ENCODE data around the gene HHAT.
"Not testable (repeated sequence)": the region's sequence is repeated elsewhere in the genome, so short reads cannot be mapped to it uniquely, and the experiment has no call there.

The HHAT gene

GRCh38 chr1:210313921-210314320 is 14.8 kb upstream of the HHAT start:
- no peak for DNase-seq (ENCODE audit: low spot score)

GRCh38 chr1:210315529-210315928 is 13.2 kb upstream of the HHAT start:
- no peak for DNase-seq (ENCODE audit: low spot score)

- DNase-seq (ENCODE audit: low spot score) = no peak
Measured at GRCh38 chr1:210321131-210321530, 7.6 kb upstream of the HHAT start.

DNA sequence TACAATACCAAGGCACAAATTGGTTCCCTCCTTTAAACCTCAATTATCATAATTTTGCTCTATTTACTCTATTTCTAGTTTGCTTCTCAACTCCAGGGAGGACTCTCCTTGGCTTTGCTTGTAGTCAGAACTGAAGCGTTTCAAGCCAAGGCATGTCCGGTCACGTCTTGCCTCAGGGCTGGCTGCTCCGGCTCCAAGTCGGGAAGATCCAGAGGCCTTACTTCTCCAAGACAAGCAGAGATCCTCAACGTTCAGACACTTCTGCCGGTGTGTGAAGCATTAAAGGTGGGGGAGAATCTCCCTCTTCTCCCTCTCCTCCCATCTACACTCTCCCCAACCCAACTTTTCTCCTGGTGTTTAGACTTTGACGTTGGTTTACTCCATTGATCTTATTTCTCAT is 7.2 kb upstream of the HHAT start:
- DNase-seq (ENCODE audit: low spot score) = no peak

DNA sequence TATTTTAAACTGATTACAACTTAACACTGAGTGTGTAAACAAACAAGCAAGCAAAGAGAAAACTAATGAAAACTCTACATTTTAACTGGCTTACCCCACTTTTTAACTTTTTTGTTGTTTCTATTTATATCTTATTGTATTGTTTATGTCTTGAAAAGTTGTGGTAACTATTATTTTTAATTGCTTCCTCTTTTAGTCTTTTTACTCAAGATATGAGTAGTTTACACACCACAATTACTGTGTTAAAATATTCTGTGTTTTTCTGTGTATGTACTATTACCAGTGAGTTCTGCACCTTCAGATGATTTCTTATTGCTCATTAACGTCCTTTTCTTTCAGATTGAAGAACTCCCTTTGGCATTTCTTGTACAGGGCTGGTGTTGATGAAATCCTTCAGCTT is 4.7 kb upstream of the HHAT start:
- no peak for DNase-seq (ENCODE audit: low spot score)

GRCh38 chr1:210325026-210325670 is 3.6 kb upstream of the HHAT start:
- DNase-seq (ENCODE audit: low spot score) = no peak

- DNase-seq (ENCODE audit: low spot score) = no peak
Measured at GRCh38 chr1:210328032-210328745, 513 bp upstream of the HHAT start.

DNA sequence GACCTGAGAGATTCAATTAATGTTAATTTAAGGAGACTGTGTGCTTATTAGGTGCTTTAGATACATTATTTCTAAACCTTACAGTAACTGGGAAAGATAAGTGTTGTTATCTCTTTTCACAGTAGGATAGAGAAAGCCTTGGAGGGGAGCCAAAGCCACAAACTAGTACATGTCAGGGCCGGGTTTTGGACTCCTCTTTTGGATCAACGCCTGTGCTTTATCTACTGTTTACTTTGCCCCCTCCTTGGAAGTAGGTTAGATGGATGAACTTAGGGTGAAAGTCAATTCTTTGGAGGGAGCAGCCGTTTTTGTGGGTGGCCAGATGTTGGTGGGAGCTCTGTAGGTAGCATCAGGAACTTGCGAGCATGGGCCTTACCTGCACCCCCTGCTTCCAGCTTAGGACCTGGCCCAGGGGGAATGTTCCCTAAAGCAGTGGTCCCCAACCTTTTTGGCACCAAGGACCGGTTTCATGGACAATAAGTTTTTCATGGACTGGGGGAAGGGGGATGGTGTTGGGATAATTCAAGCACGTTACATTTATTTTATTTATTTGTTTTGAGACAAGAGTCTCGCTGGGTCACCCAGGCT is 1.7 kb downstream of the HHAT start:
- no peak for DNase-seq (ENCODE audit: low spot score)

DNA sequence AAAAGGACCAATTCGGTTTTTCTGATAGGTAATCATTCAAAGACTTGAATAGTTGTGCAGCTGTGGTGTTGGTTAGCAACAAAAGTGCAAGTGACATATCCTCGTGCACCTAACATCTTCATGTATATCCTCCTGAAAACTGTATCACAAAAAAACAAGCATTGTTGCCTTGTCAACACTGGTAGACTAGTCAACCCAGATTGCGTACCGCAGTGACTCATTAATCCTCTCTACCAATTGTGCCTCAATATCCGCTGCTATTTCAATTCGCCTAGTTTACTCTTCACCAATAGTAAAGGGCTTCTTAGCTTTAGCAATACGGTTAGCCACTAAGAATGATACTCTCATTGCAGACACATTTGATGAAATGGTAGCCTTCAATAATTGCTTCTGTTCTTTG is 3.5 kb downstream of the HHAT start:
- no peak for DNase-seq (ENCODE audit: low spot score)

- no peak for DNase-seq (ENCODE audit: low spot score)
Measured at GRCh38 chr1:210332719-210333398, 4.2 kb downstream of the HHAT start.

GRCh38 chr1:210335001-210335400 is 6.3 kb downstream of the HHAT start:
- no peak for DNase-seq (ENCODE audit: low spot score)

DNA sequence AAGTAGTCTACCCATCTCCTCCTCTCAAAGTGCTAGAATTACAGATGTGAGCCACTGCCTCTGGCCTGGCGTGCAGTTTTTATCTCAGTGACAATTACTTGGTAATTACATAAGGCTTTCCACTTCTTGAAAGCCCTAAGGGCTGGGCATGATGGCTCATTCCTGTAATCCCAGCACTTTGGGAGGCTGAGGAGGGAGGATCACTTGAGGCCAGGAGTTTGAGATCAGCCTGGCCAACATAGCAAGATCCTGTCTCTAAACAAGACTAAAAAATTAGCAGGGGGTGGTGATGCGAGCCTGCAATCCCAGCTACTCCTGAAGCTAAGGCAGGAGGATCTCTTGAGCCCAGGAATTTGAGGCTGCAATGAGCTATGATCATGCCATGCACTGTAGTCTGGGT is 7.7 kb downstream of the HHAT start:
- DNase-seq (ENCODE audit: low spot score) = no peak

GRCh38 chr1:210339500-210339899 is 10.8 kb downstream of the HHAT start:
- no peak for DNase-seq (ENCODE audit: low spot score)

DNA sequence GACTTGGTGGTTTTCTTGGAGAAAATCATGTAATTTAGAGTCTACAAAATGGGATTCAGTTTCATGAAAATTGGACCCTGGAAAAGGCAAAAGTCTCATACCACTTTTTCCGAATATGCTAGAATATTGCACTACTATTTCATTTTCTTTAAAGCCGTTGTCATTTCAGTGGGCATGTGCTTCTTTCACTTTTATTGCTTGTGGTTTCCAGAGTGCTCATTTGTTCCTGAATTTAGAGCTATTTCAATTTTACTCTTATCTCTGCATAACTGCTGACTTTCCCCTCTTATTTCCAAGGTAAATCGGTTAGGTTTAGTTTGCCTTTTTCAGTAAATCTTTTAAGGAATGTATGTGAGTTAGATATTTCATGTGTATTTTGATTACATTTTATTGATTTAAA is 11.6 kb downstream of the HHAT start:
- no peak for DNase-seq (ENCODE audit: low spot score)

DNA sequence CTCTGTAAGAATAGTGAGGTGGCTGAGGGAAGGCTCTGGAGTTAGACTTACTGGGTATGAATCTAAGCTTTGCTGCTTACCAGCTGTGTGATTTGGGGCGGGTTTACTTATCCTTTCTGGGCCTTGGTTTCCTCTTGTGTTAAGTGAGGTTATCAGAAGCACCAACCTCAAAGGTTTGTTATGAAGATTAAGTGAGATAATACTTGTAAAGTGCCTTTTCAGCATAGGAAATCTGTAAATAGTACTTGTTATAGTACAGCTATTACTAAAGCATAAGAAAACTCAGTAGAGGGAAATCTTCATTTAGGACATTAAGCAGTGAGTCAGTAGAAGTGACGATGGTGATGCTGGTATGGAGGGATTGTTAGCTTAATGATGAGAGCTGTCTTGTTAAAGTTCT is 12.1 kb downstream of the HHAT start:
- DNase-seq (ENCODE audit: low spot score) = no peak

- DNase-seq (ENCODE audit: low spot score) = peak; percentile 75
Measured at GRCh38 chr1:210342986-210343780, 14.5 kb downstream of the HHAT start.

- DNase-seq (ENCODE audit: low spot score) = no peak
Measured at GRCh38 chr1:210344706-210345105, 16.0 kb downstream of the HHAT start.

- no peak for DNase-seq (ENCODE audit: low spot score)
Measured at GRCh38 chr1:210347112-210347511, 18.4 kb downstream of the HHAT start.

DNA sequence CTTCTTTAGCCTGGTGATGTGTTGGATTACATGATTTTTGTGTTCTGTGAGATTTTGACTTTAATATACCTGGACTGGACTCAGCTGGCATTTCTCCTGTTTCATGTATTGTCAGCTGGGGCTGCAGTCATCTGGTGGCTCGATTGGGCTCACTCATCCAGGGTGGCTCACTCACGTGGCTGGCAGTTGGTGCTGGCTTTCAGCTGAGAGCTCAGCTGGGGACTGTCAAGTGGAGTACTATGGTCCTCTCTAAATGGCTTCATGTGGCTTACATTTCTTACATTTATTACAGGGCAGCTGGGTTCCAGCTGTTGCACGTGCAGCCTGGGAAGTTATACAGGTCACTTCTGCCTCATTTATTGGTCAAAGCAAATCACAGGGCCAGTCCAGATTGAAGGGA is 22.8 kb downstream of the HHAT start:
- DNase-seq (ENCODE audit: low spot score) = no peak

DNA sequence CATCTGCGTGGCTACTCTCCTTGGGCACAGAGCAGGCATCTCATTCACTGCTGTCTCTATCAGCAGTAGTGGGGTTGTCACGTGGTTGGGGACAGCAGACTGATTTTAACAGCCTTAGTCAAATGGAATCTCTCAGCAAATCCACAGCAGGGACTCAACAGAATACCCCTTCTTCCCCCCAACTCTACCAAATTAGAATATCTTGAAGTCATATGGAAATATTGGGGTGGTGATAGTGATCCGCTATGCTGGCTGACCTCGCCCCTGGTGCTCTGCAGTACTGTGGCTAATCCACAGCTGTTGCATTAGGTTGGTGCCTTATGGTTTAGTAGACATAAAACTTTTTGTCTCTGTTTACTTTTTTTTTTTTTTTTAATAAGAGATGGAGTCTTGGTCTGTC is 23.9 kb downstream of the HHAT start:
- no peak for DNase-seq (ENCODE audit: low spot score)

- DNase-seq (ENCODE audit: low spot score) = not testable (repeated sequence)
Measured at GRCh38 chr1:210354305-210354704, 25.6 kb downstream of the HHAT start.

DNA sequence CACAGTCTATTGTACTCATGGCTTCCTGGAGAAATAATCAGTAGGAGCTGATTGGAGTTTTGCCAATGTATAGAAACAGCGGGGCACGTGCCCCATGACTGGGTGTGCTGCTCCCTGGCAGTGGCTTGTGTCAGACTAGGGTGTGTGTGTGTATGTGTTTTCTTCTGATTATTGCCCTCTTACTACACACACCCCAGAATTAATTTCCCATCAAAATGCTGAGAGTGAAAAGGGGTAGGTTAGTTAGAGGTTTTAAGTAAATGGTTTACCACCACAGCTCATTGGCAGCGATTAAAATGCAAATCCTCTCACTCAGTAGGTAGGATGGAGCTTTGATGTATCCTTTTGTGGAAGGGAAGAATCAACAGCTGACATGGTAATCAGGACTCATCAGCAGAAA is 29.9 kb downstream of the HHAT start:
- DNase-seq (ENCODE audit: low spot score) = no peak

Measured in germinal center (tissue), 1 donor.